CD4-positive, alpha-beta T cell (primary cell): ENCODE data around the gene OST4. TPM values are rescaled to one million over a fixed set of nuclear protein-coding genes. Genes with fewer than 3 reads are reported as not detected.
A peak's percentile ranks its signal among the peaks of the same experiment; 100 is the strongest.

Experiments
- ATAC-seq: fragments of 200-7000 bp; cut with Tn5 transposase; one replicate; pipeline ENCODE4 v1.10.0; 2022; ENCODE audit warnings: mild to moderate bottlenecking; ENCODE audit not compliant: poor library complexity
- CTCF ChIA-PET: fragments of 350-600 bp; sonication (Branson Sonifier 250); formaldehyde crosslinking; loops from one replicate; lab custom pipeline; 2021; ENCODE audit warnings: antibody characterized with exemption, inconsistent platforms; lab: Charles Lee
- POLR2A ChIA-PET: fragments of 350-600 bp; sonication (Branson Sonifier 250); formaldehyde crosslinking; loops from one replicate; lab custom pipeline; 2021; ENCODE audit warnings: antibody characterized with exemption, inconsistent platforms; lab: Charles Lee
- DNase-seq, 14 experiments: peaks; one replicate each; pipeline ENCODE4 v3.0.0-alpha.2; 2013 to 2020; ENCODE audit warnings: mixed read lengths in 2 of 14
- H3K27ac ChIP-seq, 2 donors: one replicate each; pipeline versions ENCODE4 v1.5.1 to v1.7.0; 2013; ENCODE audit warnings: low read length in 2 of 2, low read depth in 1 of 2, mild to moderate bottlenecking in 1 of 2
- H3K27me3 ChIP-seq, 2 experiments: 1 replicate in 1 of 2; 2 replicates in 1 of 2; pipeline versions ENCODE4 v1.6.1 to v1.7.0; 2013; ENCODE audit warnings: low read length in 2 of 2, control low read depth in 1 of 2, mild to moderate bottlenecking in 1 of 2, moderate library complexity in 1 of 2; ENCODE audit not compliant: insufficient read depth in 2 of 2, control insufficient read depth in 1 of 2
- H3K36me3 ChIP-seq: one replicate; pipeline ENCODE4 v1.6.1; 2013; ENCODE audit warnings: low read length, control low read depth; ENCODE audit not compliant: insufficient read depth
- H3K4me1 ChIP-seq: one replicate; pipeline ENCODE4 v1.6.1; 2013; ENCODE audit warnings: low read length, control low read depth; ENCODE audit not compliant: insufficient read depth
- H3K4me3 ChIP-seq: one replicate; pipeline ENCODE4 v1.5.1; 2013; ENCODE audit warnings: mild to moderate bottlenecking, low read length, moderate library complexity
- H3K9me3 ChIP-seq, 2 experiments: 1 replicate in 1 of 2; 2 replicates in 1 of 2; pipeline versions ENCODE4 v1.6.1 to v1.7.0; 2013; ENCODE audit warnings: low read length in 2 of 2, mild to moderate bottlenecking in 2 of 2, control low read depth in 1 of 2, moderate library complexity in 1 of 2; ENCODE audit not compliant: control insufficient read depth in 1 of 2, insufficient read depth in 1 of 2
- H3K27ac Mint-ChIP-seq: one replicate; pipeline ENCODE4 v1.8.0; 2020; ENCODE audit warnings: mixed read lengths
- H3K27me3 Mint-ChIP-seq: one replicate; pipeline ENCODE4 v1.8.0; 2021; ENCODE audit warnings: mixed read lengths
- H3K36me3 Mint-ChIP-seq: one replicate; pipeline ENCODE4 v1.8.0; 2021; ENCODE audit warnings: low read depth, mixed read lengths
- H3K4me1 Mint-ChIP-seq: one replicate; pipeline ENCODE4 v1.8.0; 2021; ENCODE audit warnings: low read depth, mixed read lengths
- H3K4me3 Mint-ChIP-seq: one replicate; pipeline ENCODE4 v1.8.0; 2020; ENCODE audit warnings: mild to moderate bottlenecking, mixed read lengths
- H3K9me3 Mint-ChIP-seq: one replicate; pipeline ENCODE4 v1.8.0; 2020; ENCODE audit warnings: mixed read lengths
- intact Hi-C, 2 experiments: fragments of 100-400 bp; cut with DNase I in 1 of 2; cut with micrococcal nuclease in 1 of 2; formaldehyde crosslinking; loops; one replicate each; pipeline versions ENCODE4 v1.15.1 to v1.9.0; 2023 to 2025; cut with DNase I, micrococcal nuclease
- total RNA-seq, 174 experiments: library from RNA in 2 of 174; stranded (reverse) in 2 of 174; gene quantifications; one replicate each; pipeline ENCODE4 v1.2.3 and lab custom pipeline; 2021 to 2026
- TF ChIP-seq, protein P1 (sequence below): fragments of 200-600 bp; IDR thresholded peaks from one replicate; pipeline ENCODE4 v1.8.0; 2022; ENCODE audit warnings: antibody characterized with exemption, mild to moderate bottlenecking

OST4 gene
- total RNA-seq, 2 experiments from 2014 or later: 232 to 254 TPM

DNA sequence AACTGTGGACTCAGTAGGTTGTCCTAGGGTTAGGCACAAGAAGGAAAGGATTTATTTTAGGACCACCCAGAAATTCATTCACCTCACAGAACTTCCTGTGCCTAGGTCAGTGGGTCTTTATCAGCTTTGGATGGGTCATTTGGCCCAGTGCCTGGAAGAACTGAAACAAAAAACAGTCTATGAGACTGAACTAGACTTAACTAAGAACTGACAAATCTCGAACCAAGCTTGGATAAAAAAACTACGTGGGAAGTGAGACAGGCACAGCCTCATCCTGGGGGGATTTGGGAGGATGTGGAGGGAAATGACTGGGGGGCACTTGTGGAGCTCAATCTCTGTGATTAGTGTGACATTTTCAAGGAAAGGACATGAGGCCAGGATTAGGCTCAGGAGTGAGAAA is 2.3 kb upstream of the OST4 start:
- Histone ChIP-seq H3K27me3 (no peaks in the 10 kb centered on the region), H3K9me3 (no peaks in the 10 kb centered on the region), H3K4me3 (no peak overlapping the region), H3K4me1 (peaks cover 60% of the 10 kb centered on the region), H3K27ac (no peak overlapping the region), H3K36me3 (peaks cover 14% of the 10 kb centered on the region)
- Mint-ChIP-seq H3K4me3 (peak overlapping the region; percentile 86), H3K4me1 (peaks cover 80% of the 10 kb centered on the region), H3K27me3 (no peaks in the 10 kb centered on the region), H3K27ac (peak overlapping the region; percentile 73), H3K9me3 (no peaks in the 10 kb centered on the region), H3K36me3 (peaks cover 22% of the 10 kb centered on the region)
- ChIA-PET POLR2A (interaction anchor here (10.6 to 13.4 kb wide), 2 partner anchors 10 to 18 kb away, joined by 161 to 301 read pairs; partner anchors contain the start of genes AGBL5 and KHK), CTCF (interaction anchor here (0.6 to 1.3 kb wide), 4 partner anchors 13 to 302 kb away, joined by 3 to 8 read pairs (median 3); partner anchors contain the start of gene KHK)
- ATAC-seq (no peak), DNase-seq (no peak)
- intact Hi-C loops: loop anchor here in 1 of 2 experiments (5.0 kb wide), 2 partner anchors 59 to 139 kb away; partner anchors contain the start of genes ATRAID, PREB and SLC5A6
- TF ChIP-seq, protein P1, sequence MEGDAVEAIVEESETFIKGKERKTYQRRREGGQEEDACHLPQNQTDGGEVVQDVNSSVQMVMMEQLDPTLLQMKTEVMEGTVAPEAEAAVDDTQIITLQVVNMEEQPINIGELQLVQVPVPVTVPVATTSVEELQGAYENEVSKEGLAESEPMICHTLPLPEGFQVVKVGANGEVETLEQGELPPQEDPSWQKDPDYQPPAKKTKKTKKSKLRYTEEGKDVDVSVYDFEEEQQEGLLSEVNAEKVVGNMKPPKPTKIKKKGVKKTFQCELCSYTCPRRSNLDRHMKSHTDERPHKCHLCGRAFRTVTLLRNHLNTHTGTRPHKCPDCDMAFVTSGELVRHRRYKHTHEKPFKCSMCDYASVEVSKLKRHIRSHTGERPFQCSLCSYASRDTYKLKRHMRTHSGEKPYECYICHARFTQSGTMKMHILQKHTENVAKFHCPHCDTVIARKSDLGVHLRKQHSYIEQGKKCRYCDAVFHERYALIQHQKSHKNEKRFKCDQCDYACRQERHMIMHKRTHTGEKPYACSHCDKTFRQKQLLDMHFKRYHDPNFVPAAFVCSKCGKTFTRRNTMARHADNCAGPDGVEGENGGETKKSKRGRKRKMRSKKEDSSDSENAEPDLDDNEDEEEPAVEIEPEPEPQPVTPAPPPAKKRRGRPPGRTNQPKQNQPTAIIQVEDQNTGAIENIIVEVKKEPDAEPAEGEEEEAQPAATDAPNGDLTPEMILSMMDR: no peak

DNA sequence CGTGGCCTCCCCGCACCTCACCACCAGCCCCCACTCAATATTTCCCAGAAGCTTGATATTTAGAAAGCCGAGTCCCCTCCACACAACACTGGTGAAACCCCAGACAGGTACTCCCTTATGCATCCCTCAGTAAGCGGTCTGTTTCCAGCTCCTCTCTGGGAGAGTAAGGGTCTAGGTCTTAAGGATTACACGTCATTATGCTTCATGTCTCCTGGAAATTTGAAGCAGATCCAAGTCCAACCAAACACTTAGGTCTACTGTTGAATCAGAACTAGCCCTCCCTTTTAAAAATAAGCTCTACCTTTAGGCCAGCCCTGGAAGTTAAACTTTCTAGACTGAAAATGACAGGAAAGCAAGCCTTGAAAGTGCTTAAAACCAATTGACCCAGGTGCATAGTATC is 1.5 kb upstream of the OST4 start:
- H3K27me3 ChIP-seq: no peaks in the 10 kb centered on the region
- no peaks in the 10 kb centered on the region for H3K9me3 ChIP-seq
- Mint-ChIP-seq H3K27ac (peak overlapping the region; percentile 81), H3K9me3 (no peaks in the 10 kb centered on the region), H3K4me3 (peak overlapping the region; percentile 86), H3K4me1 (peaks cover 89% of the 10 kb centered on the region), H3K27me3 (no peaks in the 10 kb centered on the region), H3K36me3 (peaks cover 31% of the 10 kb centered on the region)
- no peak for DNase-seq
- ChIA-PET CTCF (interaction anchor here (0.5 to 1.3 kb wide), 2 partner anchors 13 to 35 kb away, joined by 3 to 8 read pairs; partner anchors contain the start of gene KHK), POLR2A (interaction anchor here (2.2 to 13.4 kb wide), 4 partner anchors 11 to 139 kb away, joined by 6 to 301 read pairs (median 87); partner anchors contain the start of genes AGBL5, ATRAID, KHK and PREB)
- intact Hi-C loops: loop anchor here in 1 of 2 experiments (1.0 to 5.0 kb wide), 3 partner anchors 7 to 139 kb away; partner anchors contain the start of genes ATRAID, PREB and SLC5A6
- no peak for ATAC-seq
- peaks cover 23% of the 10 kb centered on the region for H3K36me3 ChIP-seq
- TF ChIP-seq, protein P1: no peak
- H3K4me1 ChIP-seq: peaks cover 69% of the 10 kb centered on the region
- H3K27ac ChIP-seq: peak overlapping the region in 1 of 2 donors; percentile 78
- H3K4me3 ChIP-seq: no peak overlapping the region

DNA sequence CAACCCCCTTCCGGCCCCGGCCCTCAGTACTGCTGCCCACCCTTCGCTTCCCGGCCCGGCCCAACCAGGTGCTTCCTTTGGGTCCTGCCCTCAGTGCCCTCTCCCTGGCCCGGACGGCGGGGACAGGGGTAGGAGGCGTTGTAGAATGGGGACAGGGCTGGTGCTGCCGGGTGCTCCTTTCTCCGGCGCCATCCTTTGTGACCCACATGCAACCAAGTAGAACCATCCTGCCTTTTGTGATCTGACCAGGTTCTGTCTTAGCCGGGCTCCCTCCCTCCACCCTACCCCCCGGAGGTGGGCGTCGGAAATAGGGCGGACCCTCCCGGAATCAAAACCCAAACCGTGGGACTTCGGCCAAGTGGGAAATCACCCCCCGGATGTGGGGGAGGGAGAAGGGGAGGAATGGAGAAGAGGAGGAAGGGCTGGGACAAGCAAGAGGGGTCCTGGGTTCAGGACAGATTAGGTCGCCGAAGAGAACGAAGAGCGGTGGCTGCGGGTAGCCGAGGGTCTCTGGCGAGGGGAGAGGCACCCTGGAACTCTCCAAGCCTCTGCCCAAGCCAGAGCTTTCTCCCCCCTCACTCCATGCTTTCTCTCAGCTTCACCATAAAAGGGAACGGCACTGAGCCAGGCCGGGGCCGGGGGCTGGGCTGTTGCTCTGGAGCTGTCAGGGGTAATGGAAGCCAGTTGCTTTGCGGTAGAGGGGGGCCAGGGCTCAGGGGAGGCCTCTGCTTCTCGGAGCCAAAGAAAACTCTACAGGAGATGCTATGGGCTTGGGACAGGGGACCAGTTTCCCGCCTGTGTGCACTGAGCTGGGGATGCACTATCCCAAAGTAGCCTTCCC is 756 bp upstream of the OST4 start:
- H3K27ac ChIP-seq: peak overlapping the region; percentile 78 to 91
- Mint-ChIP-seq H3K4me1 (peaks cover 90% of the 10 kb centered on the region), H3K27me3 (no peaks in the 10 kb centered on the region), H3K27ac (peak overlapping the region; percentile 81), H3K36me3 (peaks cover 38% of the 10 kb centered on the region), H3K4me3 (peak overlapping the region; percentile 86), H3K9me3 (no peaks in the 10 kb centered on the region)
- H3K4me3 ChIP-seq: peak overlapping the region; percentile 99
- ChIA-PET CTCF (interaction anchor here (1.0 to 1.4 kb wide), 9 partner anchors 9 to 110 kb away, joined by 3 to 9 read pairs (median 4); partner anchors contain the start of genes AGBL5 and KHK), POLR2A (interaction anchor here (0.7 to 13.4 kb wide), 13 partner anchors 9 to 308 kb away, joined by 3 to 301 read pairs (median 5); partner anchors contain the start of genes ABHD1, AGBL5, ATRAID and CENPA)
- intact Hi-C loops: loop anchor here (1.0 to 5.0 kb wide), 7 partner anchors 8 to 557 kb away; partner anchors contain the start of genes AGBL5 (in 2 of the 2), ATRAID (in 1 of the 2), CCDC121 (in 1 of the 2) and GPN1 (in 1 of the 2)
- ATAC-seq: peak; percentile 21
- TF ChIP-seq, protein P1: no peak
- peak in 2 of 14 experiments; percentile 21 to 51 for DNase-seq
- peaks cover 29% of the 10 kb centered on the region for H3K36me3 ChIP-seq
- H3K9me3 ChIP-seq: no peaks in the 10 kb centered on the region
- H3K4me1 ChIP-seq: peaks cover 74% of the 10 kb centered on the region
- no peaks in the 10 kb centered on the region for H3K27me3 ChIP-seq
